ENCODE results near the gene BRSK2.

GRCh38 chr11:1497600-1497999, 107.9 kb downstream of the BRSK2 start:
- TF ChIP-seq CTCF (IDR thresholded peaks at IDR 0.05; ENCODE audit: low read length) (no peak), EZH2phosphoT487 (IDR thresholded peaks at IDR 0.05; ENCODE audit: low read length) (no peak), EZH2 (optimal IDR thresholded peaks at IDR 0.05; ENCODE audit: low read depth, low read length) (no peak)
